ENCODE measurements around the gene PWWP2B. TPM values are rescaled to one million over a fixed set of nuclear protein-coding genes. Genes with fewer than 3 reads are reported as not detected.

PWWP2B gene
- total RNA-seq, 1 experiment from 2014 or later: 51.6 TPM

DNA sequence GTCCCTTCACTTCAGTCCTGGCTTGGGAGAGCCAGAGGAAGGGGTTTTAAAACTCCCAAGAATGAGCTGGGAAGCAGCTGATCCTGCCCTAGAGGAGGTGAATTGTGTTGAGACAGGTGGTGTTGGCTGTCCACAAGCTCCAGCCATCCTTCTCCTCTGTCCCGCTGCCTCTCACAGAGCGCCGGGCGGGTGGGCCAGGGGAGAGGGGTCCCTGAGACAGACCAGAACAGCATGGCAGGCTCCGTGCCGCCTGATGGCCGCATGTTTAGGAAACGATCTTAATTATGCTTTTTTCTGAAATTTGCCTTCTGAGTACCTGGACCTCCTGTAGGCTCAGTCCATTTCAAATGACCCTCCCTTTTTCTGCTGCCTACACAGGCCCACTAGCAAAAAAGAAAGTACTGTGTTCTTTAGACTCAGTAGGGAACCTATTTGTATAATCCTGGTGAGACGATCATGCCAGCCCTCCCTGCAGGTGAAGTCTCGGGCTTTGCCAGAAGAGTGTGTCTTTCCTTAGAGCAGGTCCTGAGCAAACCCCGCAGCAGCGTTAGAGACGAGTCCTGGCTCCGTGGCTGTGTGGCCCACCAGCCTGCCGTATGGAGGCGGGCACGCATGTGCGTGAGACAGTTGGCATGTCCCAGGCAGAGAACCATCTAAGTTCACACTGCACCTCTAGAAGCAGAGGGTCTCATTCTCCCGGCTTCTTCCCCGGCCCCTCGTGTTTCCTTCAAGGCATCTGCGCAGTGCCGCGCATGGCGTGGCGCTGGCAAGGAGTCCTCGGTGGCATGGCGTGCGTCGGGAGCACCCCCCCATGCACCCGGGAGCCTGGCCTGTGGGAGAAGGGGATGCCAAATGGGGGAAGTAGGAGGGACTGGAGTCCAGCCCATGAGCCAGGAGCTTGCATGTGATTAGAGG is 26.3 kb upstream of the PWWP2B start:
- CTCF ChIA-PET: no interaction called here
- ATAC-seq (no peak), DNase-seq (ENCODE audit: low read depth, low spot score) (no peak)
- POLR2A ChIA-PET: no interaction called here
- no TSS peak for BruUV-seq (replicated peaks)
- TF ChIP-seq, protein P1, sequence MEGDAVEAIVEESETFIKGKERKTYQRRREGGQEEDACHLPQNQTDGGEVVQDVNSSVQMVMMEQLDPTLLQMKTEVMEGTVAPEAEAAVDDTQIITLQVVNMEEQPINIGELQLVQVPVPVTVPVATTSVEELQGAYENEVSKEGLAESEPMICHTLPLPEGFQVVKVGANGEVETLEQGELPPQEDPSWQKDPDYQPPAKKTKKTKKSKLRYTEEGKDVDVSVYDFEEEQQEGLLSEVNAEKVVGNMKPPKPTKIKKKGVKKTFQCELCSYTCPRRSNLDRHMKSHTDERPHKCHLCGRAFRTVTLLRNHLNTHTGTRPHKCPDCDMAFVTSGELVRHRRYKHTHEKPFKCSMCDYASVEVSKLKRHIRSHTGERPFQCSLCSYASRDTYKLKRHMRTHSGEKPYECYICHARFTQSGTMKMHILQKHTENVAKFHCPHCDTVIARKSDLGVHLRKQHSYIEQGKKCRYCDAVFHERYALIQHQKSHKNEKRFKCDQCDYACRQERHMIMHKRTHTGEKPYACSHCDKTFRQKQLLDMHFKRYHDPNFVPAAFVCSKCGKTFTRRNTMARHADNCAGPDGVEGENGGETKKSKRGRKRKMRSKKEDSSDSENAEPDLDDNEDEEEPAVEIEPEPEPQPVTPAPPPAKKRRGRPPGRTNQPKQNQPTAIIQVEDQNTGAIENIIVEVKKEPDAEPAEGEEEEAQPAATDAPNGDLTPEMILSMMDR (IDR thresholded peaks at IDR 0.05): no peak
- no peaks in the 10 kb centered on the region for H3K36me3 ChIP-seq (ENCODE audit: control insufficient read depth, insufficient read depth, low read length)
- H3K9me3 ChIP-seq (ENCODE audit: control insufficient read depth, insufficient read depth, low read depth, low read length): no peaks in the 10 kb centered on the region
- H3K27ac ChIP-seq (ENCODE audit: low read length): no peak overlapping the region
- no peaks in the 10 kb centered on the region for H3K27me3 ChIP-seq (ENCODE audit: control insufficient read depth, insufficient read depth, low read length)
- in situ Hi-C loops (cut with HindIII; ENCODE audit: low pct_unique_long_range_greater_than_20kb, low sequenced_read_pairs): no loop called here
- H3K4me1 ChIP-seq (ENCODE audit: control insufficient read depth, insufficient read depth, low read length): peaks cover 5% of the 10 kb centered on the region
- H3K4me3 ChIP-seq (ENCODE audit: low read depth in 2 of 2, low read length in 2 of 2): no peak overlapping the region
- intact Hi-C loops (cut with micrococcal nuclease; ENCODE audit: unreplicated experiment): no loop called here

DNA sequence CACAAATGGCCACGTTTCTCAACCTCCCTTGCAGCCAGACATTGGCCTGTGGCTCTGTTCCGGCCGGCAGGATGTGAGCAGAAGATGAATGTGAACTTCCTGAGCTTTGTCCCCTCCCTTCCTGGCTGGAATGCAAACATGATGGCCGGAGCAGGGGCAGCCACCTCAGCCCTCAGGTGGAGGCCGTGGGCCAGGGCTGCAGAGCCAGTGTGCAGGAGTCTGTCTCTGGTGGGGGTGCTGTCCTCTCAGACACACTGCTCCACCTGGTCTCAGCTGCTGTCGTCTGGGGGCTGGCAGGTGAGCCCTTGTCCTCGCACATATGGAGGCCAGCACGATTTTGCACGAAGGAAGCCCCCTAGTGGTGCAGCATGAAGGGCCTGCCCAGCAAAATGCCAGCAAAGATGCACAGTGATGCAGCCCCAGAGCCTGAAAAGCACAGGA is 25.3 kb upstream of the PWWP2B start:
- in situ Hi-C loops (cut with HindIII; ENCODE audit: low pct_unique_long_range_greater_than_20kb, low sequenced_read_pairs): no loop called here
- Histone ChIP-seq H3K4me3 (ENCODE audit: low read depth in 2 of 2, low read length in 2 of 2) (no peak overlapping the region), H3K27me3 (ENCODE audit: control insufficient read depth, insufficient read depth, low read length) (no peaks in the 10 kb centered on the region), H3K4me1 (ENCODE audit: control insufficient read depth, insufficient read depth, low read length) (peaks cover 5% of the 10 kb centered on the region), H3K9me3 (ENCODE audit: control insufficient read depth, insufficient read depth, low read depth, low read length) (no peaks in the 10 kb centered on the region), H3K36me3 (ENCODE audit: control insufficient read depth, insufficient read depth, low read length) (no peaks in the 10 kb centered on the region), H3K27ac (ENCODE audit: low read length) (no peak overlapping the region)
- ChIA-PET POLR2A (no interaction called here), CTCF (interaction anchor here (0.6 kb wide), 1 partner anchor 426 kb away, joined by 6 read pairs; no protein-coding TSS in a partner anchor)
- TF ChIP-seq POLR2AphosphoS5 (IDR thresholded peaks at IDR 0.05; ENCODE audit: low read depth, low read length) (no peak), TCF7L2 (IDR thresholded peaks at IDR 0.05; ENCODE audit: low read depth, low read length) (no peak), SIN3A (IDR thresholded peaks at IDR 0.05; ENCODE audit: borderline replicate concordance, insufficient read depth, low read depth, low read length) (no peak)
- TF ChIP-seq, protein P1 (IDR thresholded peaks at IDR 0.05): no peak; the same call in 1 of the 2 replicates
- TF ChIP-seq, protein P2, sequence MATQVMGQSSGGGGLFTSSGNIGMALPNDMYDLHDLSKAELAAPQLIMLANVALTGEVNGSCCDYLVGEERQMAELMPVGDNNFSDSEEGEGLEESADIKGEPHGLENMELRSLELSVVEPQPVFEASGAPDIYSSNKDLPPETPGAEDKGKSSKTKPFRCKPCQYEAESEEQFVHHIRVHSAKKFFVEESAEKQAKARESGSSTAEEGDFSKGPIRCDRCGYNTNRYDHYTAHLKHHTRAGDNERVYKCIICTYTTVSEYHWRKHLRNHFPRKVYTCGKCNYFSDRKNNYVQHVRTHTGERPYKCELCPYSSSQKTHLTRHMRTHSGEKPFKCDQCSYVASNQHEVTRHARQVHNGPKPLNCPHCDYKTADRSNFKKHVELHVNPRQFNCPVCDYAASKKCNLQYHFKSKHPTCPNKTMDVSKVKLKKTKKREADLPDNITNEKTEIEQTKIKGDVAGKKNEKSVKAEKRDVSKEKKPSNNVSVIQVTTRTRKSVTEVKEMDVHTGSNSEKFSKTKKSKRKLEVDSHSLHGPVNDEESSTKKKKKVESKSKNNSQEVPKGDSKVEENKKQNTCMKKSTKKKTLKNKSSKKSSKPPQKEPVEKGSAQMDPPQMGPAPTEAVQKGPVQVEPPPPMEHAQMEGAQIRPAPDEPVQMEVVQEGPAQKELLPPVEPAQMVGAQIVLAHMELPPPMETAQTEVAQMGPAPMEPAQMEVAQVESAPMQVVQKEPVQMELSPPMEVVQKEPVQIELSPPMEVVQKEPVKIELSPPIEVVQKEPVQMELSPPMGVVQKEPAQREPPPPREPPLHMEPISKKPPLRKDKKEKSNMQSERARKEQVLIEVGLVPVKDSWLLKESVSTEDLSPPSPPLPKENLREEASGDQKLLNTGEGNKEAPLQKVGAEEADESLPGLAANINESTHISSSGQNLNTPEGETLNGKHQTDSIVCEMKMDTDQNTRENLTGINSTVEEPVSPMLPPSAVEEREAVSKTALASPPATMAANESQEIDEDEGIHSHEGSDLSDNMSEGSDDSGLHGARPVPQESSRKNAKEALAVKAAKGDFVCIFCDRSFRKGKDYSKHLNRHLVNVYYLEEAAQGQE (IDR thresholded peaks at IDR 0.05; ENCODE audit: insufficient read depth in 1 of 2, low read depth in 2 of 2, low read length in 1 of 2): no peak
- ATAC-seq: 0 out of 2 replicates have a peak, but pooled peaks have one; percentile 49
- no TSS peak for BruUV-seq (replicated peaks)
- no peak for DNase-seq (ENCODE audit: low read depth, low spot score)
- intact Hi-C loops (cut with micrococcal nuclease; ENCODE audit: unreplicated experiment): no loop called here

Measured in Panc1 (cell line).